ENCODE data around the gene GIT1.

GIT1 gene

DNA sequence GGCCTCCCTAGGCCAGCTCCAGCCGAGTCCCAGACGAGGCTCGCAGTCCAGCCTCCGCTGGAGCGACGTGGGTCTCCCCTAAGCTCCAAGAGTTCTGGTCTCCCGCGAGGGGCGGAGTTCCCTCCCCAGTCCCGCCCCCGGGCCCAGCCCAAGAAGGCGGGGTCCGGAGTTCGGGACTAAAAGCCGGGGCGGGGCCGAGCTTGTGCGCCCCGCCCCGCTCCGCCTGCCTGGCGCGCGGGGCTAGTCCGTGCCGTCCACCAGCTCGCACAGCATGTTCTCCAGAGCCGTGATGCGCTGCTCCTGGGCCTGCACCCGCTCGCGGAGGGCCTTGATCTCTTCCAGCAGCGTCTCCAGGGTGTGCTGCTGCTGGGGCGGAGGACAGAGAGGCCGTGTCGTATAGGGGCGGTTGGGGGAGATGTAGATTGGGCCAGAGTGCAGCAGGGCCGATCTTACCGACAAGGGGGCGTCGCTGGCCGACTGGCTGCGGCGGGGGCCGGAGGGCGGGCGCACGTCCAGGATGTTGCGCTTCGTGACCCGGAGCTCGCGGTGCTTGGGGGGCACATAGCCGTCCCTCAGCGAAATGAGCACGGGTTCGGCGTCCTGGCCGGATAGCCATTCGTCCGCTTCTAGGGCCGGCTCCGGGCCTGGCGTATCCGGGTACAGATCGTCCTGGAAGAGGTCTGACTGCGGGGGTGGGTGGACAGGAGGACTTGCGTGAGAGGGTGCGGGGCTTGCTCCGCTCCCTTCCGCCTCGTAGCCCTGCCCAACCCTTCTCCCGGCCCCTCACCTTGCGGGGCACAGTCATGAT, 26.2 kb upstream of the GIT1 start:
- peak; percentile 62 to 66 for DNase-seq (ENCODE audit: low read depth in 2 of 2, low spot score in 1 of 2)

DNA sequence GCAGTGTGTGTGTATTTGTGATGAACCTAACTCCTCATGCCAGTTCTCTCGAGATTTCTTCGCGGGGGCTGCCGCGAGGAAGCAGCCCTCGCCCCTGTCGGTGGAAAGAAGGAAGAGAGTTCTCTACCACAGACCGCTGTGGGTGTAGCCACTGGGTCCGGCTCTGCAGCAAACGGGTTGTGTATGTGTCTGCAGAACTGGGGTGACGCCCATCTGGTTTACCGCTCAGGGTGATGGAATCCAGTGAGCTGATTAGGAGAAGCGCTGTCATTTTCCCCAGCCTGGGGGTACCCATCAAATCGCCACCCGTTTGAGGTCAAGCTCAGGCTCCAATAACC, 25.6 kb upstream of the GIT1 start:
- peak; percentile 38 to 54 for DNase-seq (ENCODE audit: low read depth in 2 of 2, low spot score in 1 of 2)

DNA sequence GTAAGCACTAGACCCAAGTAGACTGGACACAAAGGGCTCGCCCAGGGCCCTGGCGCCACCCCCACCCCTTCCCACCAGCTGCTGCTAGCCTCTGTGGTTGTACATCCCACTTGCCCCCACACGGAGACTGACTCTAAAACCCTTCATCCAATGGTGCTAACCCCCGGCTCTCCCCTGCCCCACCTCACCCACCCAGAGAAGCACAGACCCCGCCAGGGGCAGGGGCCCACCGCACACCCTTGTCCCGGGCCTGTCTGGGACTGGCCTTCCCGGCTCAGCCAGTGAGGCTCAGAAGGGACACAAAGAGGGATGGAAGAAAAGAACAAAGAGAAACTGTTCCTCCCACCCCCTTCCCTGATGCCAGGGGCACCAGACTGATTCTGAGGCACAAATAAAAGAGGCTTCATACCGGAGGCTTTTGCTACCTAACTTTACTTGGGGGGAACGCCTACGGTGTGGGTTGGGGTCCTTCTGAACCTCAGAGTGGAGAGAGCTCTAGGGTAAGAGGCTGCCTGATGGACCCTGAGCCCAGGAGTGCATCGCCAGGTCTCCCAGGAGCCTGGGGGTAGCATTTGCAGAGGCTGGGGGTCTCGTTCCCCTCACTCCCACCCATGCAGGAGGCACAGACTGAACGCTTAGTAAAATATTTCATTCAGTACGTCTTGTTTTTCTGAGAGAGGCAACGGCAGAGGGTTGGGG, 25.1 kb upstream of the GIT1 start:
- DNase-seq (ENCODE audit: low read depth in 2 of 2, low spot score in 1 of 2) = no peak

DNA sequence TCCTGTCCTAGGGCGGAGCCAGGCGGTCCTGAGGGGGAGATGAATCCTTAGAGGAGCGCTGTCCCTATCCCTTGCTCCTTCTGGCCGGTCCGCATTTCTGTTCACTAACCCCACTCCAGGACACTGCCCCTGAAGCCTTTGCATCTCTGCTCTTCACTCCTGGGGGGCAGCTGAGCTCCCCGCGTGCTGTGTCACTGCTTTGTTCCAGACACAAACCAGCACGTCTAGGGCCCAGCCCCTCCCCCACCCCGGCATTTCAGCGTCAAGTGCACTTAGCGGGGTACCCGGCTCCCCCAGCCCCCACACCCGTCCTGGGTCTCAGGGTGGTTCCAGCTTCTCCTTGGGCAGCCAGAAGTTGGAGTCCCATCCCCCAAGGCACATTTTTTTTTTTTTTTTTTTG, 24.4 kb upstream of the GIT1 start:
- DNase-seq (ENCODE audit: low read depth in 2 of 2, low spot score in 1 of 2) = no peak

DNA sequence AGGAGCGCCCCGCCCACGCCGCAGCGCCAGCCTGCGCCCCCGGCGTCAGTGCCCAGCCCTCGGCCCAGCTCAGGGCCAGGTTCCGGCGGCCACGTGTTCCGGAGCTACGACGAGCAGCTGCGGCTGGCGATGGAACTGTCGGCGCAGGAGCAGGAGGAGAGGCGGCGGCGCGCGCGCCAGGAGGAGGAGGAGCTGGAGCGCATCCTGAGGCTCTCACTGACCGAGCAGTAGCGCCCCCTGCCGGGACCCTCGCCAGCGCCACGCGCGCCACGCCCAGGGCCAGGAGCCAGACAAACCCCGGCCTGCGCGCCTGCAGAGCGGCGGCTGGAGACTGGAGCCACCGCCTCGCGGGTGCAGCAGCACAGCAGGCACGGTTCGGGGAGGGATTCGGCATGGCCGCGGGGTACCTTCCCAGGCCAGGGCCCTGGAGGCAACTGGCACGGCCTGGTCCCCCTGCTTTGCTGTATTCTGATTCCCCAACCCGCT, 23.9 kb upstream of the GIT1 start:
- DNase-seq (ENCODE audit: low read depth in 2 of 2, low spot score in 1 of 2) = peak; percentile 77 to 84

DNA sequence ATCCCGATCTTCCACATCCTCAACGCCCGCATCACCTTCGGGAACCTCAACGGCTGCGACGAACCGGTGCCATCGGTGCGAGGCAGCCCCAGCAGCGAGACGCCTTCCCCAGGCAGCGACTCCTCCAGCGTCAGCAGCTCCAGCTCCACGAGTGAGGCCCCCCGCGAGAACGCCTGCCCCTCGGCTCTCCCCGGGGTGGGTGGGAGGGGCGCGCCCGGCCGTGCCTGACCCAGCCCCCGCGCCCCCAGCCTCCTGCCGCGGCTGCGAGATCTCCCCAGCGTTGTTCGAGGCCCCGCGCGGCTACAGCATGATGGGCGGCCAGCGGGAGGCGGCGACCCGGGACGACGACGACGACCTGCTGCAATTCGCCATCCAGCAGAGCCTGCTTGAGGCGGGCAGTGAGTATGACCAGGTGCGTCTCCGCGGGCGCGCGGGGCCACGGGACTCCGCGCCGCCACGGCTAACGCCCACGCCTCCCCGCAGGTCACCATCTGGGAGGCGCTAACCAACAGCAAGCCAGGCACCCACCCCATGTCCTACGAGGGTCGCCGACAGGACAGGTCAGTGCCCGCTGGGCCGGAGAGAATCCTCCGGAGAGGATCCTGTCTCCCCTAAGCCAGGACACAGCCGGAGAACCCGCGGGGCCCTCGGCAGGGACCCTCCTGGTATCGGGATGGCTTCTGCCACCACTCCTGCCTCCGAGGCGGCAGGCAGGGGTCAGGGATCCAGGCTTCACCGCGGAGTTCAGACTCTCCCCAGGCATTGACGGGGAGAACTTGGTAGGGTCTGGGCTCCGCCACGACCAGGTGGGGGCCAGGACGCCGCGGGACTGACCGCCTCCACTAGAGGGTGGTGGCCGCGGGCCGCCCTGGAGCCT, 23.2 kb upstream of the GIT1 start:
- DNase-seq (ENCODE audit: low read depth in 2 of 2, low spot score in 1 of 2) = no peak

DNA sequence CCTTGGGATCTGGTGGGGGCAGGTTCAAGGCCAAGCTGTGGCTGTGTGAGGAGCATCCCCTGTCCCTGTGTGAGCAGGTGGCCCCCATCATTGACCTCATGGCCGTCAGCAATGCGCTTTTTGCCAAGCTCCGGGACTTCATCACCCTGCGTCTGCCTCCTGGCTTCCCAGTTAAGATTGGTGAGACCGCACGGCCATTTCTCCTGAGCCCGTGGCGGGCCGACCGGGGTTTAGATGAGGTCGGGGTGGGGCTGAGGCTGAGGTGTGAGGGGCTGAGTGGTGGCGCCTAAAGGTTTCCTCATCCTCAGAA, 22.6 kb upstream of the GIT1 start:
- no peak for DNase-seq (ENCODE audit: low read depth in 2 of 2, low spot score in 1 of 2)

DNA sequence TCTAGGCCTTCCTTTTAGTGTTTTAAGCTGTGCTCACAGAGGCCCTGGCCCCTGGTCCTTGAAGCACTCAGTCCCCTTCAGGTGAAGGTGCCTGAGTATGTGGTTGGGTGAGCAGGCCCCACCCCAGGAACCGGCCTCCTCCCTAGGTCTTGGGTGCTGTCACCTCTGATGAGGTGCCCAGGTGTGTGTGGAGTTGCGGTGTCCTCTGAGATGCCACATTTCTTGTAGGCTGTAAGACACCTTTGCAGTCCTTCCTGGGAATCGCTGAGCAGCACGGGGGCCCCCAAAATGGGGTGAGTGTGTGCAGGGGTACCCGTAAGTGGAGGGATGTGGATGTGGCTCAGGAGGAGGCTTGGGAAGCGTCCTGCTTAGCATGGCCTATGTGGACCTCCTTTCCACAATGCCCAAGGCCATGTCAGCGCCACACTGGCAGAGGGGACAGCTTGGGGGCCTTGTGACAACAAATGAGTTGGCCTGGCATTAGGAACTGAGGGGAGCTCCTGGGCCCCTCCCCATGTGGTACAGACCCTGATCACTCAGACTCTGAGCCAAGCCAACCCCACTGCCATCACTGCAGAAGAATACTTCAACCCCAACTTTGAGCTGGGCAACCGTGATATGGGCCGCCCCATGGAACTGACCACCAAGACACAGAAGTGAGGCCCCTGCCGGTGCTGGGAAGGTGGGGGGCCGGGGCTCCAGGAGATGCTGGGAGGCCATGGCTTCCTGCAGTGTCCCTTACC, 22.1 kb upstream of the GIT1 start:
- DNase-seq (ENCODE audit: low read depth in 2 of 2, low spot score in 1 of 2) = no peak

DNA sequence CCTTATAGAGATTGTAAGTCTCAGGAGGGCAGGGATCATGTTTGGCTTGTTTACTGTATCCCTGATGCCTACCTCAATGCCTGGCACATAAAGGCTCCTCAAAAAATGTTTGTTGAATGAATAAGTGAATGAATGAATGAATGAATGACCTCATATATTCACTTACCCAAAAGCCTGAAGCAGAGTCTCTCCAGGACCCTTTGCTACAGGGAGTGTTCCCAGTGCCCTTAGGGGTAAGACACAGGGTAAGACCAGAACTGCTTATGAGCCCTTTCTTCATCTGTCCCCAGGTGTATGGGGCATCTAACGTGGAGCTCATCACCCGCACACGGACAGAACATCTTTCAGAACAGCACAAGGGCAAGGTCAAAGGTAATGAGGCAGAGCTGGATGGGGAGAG, 20.9 kb upstream of the GIT1 start:
- no peak for DNase-seq (ENCODE audit: low read depth in 2 of 2, low spot score in 1 of 2)

DNA sequence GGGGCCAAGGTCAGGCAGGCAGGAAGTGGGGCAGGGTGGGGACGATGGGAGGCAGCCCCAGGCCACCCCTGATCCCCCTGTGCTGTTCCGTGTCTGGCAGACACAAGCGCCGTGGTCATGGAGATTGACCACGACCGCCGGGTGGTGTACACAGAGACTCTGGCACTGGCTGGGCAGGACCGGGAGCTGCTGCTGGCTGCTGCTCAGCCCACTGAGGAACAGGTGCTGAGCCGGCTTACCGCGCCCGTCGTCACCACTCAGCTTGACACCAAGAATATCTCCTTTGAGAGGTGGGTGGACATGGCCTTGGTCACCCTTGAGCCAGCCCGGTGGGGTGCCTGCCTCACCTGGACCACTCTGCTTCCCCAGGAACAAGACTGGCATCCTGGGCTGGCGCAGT, 19.5 kb upstream of the GIT1 start:
- DNase-seq (ENCODE audit: low read depth in 2 of 2, low spot score in 1 of 2) = no peak

DNA sequence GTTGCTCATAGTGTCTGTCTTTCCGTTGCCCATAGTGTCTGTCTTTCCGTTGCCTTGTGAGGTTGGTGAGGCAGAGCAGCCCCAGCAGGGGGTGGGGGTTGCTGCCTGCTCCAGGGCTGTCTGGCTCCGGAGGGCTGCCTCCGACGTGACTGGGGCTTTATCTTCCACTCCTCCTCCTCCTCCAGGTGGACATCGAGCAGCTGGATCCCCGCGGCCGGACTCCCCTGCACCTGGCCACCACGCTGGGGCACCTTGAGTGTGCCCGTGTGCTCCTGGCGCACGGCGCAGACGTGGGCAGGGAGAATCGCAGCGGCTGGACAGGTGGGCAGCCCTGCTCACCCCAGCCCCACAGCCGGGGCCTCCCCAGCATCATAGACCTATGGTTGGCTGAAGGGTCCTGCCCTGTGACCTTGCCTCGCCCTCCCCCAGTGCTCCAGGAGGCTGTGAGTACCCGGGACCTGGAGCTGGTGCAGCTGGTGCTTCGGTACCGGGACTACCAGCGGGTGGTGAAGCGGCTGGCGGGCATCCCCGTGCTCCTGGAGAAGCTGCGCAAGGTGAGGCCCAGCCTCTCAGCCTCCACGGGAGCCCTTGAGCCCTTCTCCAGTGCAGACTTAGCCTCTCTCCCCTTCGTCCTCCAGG, 18.2 kb upstream of the GIT1 start:
- DNase-seq (ENCODE audit: low read depth in 2 of 2, low spot score in 1 of 2) = no peak

DNA sequence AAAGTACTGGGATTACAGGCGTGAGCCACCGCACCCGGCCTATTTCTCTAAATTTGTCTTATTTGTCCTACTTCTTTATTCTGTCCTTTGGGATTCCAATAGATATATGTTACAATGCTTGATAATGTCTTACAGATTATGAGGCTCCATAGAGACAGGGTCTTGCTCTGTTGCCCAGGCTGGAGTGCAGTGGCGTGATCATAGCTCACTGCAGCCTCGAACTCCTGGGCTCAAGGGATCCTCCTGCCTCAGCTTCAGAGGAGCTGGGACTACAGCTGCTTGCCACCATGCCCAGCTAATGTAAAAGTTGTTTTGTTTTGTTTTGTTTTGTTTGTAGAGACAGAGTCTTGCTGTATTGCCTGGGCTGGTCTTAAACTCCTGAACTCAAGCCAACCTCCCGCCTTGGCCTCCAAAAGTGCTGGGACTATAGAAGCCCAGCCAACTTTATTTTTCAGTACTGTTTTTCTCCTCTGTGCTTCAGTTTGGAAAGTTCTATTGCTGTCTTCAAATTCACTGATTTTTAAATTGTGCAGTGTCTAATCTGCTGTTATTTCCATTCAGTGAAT, 13.7 kb upstream of the GIT1 start:
- DNase-seq (ENCODE audit: low read depth in 2 of 2, low spot score in 1 of 2) = no peak

DNA sequence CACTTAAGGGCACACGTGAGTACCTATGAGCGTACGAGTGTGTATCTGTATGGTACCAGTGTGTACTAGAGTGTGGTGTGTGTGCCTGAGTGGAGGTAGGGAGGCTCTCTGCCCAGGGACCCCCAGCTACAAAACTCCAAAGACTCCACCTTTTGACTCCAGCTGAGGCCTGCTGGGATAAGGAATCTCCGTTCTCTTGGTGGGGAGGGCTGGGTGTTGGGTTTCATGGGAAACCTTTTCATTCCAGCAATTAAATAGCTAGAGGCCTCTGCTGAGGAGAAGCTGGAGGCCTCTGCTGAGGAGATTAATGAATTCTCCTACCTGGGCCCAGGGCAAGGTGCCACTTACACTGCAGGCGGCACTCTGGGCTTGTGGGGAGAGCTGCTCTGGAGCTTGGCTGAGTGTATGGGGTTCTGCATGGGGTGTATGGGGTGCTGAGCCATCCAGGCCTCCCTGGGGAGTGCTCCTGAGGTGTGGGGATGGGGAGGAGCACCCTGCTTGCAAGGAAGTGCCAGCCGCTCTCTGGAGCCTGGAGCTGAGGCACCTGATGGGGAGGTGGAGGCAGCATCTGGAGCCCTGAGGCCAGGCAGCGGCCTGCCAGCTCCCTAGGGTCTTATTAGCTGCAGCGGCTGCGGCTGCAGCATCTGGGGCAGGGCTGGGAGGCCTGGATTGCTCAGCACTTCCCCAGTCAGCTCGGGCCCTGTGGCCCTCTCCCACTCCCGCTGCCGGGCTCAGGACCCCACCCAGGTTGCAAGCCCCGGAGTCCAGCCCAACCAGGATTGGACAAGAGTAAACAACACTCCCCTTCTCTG, 8.1 kb upstream of the GIT1 start:
- DNase-seq (ENCODE audit: low read depth in 2 of 2, low spot score in 1 of 2) = no peak

DNA sequence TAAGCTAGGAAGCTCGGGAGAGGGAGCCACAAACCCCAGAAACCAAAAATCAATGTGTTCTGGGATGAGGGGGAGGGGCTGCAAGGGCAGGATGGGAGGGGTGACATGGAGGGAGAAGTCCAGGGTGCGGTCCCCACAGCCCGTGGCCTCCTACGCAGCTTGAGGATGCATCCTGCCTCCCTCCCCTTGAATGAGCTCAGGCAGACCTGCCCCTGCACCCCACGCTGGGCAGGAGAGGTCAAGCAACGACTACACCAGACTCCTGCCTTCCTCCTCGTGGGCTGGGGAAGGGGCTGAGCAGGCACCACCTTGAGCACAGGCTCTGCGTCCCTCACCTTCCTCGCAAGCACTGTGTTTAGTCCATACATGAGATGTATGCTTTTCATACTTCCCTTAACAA, 7.4 kb upstream of the GIT1 start:
- DNase-seq (ENCODE audit: low read depth in 2 of 2, low spot score in 1 of 2) = no peak

DNA sequence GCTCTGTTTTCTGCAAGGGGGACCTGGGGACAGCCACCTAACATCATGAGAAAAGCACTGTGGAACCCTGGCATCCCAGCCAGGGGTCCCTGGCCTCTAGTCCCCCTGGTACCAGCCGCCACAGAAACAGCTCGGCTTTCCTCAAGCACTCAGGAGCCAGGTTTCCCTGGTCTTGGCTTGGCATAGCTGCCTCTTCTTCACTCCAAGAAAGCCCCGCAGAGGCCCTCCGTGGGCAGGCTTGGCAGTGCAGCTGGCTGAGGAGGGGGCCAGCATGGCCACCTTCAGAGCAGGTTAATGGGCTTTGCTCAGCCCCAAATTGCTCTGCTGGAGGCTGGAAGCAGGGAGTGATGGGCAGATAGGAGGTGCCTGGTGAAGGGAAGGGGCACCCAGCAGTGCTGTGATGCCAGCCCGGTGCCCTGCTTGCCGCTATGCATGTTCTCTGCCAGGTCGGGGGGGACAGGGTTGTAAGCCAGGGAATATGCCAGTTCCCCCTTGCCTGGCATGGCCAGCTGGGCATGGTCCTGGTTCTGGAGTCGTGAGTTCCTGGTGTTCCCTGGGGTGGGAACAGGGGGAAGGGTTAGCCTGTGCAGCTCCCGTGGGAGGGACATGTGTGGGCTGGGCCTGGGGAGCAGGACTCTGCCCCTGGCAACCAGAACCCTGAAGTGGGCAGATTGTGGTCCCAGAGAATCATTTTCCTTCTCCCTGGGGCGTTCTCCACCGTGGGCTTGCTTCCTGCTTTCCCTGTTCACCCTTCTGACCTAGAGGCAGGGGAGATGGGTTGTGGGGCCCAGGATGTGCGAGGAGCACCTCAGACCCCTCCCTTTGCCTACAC, 6.7 kb upstream of the GIT1 start:
- no peak for DNase-seq (ENCODE audit: low read depth in 2 of 2, low spot score in 1 of 2)

DNA sequence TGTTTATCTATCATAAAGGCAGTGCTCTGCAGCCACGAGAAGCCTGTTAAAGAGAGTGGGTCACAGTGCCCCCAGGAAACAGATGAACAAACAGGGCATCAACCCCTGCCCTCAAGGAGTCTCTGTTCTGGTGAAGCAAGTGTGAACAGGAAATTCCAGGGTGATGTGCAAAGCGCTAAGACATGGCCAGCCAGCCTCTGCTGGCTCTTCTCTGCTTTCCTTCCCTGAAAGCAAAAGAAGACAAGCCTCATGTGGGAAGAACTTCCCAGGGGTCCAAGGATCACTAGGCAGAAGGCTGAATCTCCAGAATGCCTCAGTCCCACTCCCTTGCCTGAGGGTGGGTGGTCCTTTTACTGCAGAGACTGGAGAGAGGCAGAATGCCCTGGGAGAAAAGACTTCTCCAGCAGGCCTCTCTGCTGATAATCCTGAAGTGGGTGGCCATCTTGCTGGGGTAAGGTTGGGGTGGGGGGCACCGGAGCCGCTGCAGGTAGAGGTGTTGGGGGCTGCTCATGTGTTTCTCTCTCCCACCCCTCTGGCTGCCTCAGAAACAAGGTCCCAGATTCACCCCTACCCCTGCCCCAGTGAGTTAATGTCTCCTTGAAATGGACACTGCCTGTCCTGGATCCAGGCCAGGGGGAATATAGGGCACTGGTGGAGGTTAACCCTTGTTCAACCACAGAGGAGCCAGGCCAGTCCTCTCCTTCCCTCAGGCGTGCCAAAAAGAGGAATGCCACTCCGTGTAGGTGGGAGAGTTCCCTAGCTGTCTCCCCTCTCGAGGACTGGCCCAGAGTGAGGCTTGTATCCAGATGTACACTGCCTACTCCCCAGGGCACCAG, 5.9 kb upstream of the GIT1 start:
- DNase-seq (ENCODE audit: low read depth in 2 of 2, low spot score in 1 of 2) = no peak

DNA sequence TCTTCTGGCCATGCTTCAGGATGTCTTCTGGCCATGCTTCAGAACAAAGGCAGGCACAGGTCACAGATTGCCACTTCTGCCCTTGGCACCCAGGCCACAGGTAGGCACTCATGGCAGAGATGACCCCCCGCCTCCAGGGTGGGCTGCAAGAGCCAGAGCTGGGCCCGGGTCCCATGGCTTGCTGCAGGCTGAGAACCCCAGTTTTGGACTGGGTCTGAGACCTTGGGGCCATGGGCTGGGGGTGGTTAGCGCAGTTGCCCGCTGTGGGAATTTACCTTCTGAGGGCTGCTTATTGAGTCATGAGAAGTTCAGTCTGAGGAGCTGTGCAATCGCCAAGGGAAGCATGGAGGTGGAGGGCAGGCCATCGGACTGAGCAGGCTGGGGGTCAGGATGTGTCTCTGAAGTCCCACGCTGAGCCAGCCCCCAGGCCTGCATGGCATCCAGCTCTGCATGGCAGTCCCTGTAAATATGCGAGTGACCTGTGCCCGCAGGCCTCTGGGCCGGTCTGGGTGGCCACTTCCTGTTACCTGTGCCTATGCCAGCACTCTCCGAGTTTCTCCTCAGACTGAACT, 5.2 kb upstream of the GIT1 start:
- no peak for DNase-seq (ENCODE audit: low read depth in 2 of 2, low spot score in 1 of 2)
